ENCODE results near the gene ZNF93. TPM values are rescaled to one million over a fixed set of nuclear protein-coding genes. Genes with fewer than 3 reads are reported as not detected.
"Not testable (repeated sequence)": the region's sequence is repeated elsewhere in the genome, so short reads cannot be mapped to it uniquely, and the experiment has no call there.

Gene ZNF93
- total RNA-seq, 1 donor from 2014 or later = 14.9 TPM

DNA sequence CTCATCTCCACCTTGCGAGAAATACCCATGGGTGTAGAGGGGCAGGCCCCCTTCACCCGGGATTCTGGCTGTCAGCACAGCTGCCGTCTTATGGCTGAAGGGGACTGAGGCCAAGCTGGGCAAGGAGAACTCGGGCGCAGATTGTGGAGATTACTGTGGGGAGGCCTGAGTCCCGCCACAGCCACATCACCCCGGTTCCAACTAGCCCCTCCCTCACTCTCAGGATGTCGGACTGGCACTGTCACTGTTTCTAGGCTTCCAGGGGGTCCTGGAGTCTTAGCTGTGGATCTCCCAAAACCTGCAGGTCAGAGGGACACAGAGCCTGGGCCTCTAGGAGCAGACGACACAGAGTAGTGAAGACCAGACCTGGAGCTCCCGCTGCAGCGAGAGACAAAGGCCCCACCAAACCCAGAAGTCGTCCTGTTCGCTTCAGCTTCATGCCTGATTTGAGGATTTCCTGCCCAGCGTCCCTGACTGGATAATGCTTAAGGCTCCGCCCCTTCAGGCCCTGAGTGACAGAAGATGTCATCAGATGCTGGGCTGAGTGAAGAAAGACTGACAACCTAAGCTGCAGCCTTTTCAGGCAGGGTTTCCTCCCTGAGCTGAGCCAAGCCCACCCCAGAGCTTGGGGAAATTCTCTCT lies 55.8 kb downstream of the ZNF93 start:
- no peaks in the 10 kb centered on the region for H3K36me3 Mint-ChIP-seq (ENCODE audit: low read depth)
- DNase-seq (no peak), ATAC-seq (ENCODE audit: low read depth) (no peak)
- TF ChIP-seq, protein P1, sequence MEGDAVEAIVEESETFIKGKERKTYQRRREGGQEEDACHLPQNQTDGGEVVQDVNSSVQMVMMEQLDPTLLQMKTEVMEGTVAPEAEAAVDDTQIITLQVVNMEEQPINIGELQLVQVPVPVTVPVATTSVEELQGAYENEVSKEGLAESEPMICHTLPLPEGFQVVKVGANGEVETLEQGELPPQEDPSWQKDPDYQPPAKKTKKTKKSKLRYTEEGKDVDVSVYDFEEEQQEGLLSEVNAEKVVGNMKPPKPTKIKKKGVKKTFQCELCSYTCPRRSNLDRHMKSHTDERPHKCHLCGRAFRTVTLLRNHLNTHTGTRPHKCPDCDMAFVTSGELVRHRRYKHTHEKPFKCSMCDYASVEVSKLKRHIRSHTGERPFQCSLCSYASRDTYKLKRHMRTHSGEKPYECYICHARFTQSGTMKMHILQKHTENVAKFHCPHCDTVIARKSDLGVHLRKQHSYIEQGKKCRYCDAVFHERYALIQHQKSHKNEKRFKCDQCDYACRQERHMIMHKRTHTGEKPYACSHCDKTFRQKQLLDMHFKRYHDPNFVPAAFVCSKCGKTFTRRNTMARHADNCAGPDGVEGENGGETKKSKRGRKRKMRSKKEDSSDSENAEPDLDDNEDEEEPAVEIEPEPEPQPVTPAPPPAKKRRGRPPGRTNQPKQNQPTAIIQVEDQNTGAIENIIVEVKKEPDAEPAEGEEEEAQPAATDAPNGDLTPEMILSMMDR (IDR thresholded peaks at IDR 0.05) = no peak
- ChIA-PET POLR2A (no interaction called here), CTCF (interaction anchor here (1.1 to 3.4 kb wide), 2 partner anchors 312 to 425 kb away, joined by 3 to 19 read pairs; no protein-coding TSS in a partner anchor)
- intact Hi-C loops (cut with micrococcal nuclease) = no loop called here
- no peak overlapping the region for H3K27ac Mint-ChIP-seq
- no peaks in the 10 kb centered on the region for H3K27me3 Mint-ChIP-seq
- peaks cover 7% of the 10 kb centered on the region for H3K4me1 Mint-ChIP-seq
- H3K4me3 Mint-ChIP-seq = no peak overlapping the region
- H3K9me3 Mint-ChIP-seq = no peaks in the 10 kb centered on the region

DNA sequence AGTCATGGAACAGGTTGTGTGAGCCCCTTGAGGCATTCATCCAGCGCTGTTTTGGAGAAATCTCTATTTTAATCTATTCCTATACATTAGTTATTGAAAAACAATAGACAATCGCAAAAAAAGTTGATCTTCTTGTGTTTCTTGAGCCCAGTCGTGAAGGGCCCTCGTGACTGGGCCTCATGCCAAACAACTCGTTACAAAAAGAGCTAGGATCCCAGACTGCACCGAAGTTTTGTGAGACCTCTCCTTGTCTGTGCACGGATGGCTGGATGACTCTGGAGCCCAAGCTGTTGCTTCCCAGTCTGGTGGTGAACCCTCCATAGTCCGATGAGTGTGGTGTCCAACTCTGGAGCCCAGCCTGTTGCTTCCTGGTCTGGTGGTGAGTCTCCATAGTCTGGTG lies 57.0 kb downstream of the ZNF93 start:
- H3K27me3 Mint-ChIP-seq; H3K9me3 Mint-ChIP-seq; ATAC-seq (ENCODE audit: low read depth); H3K4me1 Mint-ChIP-seq; H3K36me3 Mint-ChIP-seq (ENCODE audit: low read depth); H3K27ac Mint-ChIP-seq; H3K4me3 Mint-ChIP-seq; DNase-seq: not testable (repeated sequence)
- intact Hi-C loops (cut with micrococcal nuclease) = loop anchor here (2.0 kb wide), 1 partner anchor 295 kb away; the partner anchor contains the start of gene ATP13A1
- ChIA-PET CTCF (interaction anchor here (0.6 to 3.4 kb wide), 3 partner anchors 381 to 428 kb away, joined by 3 to 19 read pairs (median 3); no protein-coding TSS in a partner anchor), POLR2A (interaction anchor here (1.8 kb wide), 1 partner anchor 426 kb away, joined by 4 read pairs; no protein-coding TSS in a partner anchor)

DNA sequence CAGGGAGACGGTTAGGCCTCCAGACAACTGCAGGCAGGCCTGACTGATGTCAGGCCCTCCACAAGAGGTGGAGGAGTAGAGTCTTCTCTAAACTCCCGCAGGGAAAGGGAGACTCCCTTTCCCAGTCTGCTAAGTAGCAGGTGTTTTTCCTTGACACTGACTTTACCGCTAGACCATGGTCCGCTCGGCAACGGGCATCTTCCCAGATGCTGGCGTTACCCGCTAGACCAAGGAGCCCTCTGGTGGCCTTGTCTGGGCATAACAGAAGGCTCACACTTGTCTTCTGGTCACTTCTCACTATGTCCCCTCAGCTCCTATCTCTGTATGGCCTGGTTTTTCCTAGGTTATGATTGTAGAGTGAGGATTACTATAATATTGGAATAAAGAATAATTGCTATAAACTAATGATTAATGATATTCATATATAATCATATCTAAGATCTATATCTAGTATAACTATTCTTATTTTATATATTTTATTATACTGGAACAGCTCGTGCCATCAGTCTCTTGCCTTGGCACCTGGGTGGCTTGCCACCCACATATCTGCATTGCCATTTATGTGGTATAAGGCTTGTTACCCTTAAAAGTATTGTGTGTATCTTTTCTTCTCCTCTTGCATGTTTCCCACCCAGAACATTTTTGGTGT lies 58.5 kb downstream of the ZNF93 start:
- TF ChIP-seq, protein P1 (IDR thresholded peaks at IDR 0.05) = peak; percentile 54
- not testable (repeated sequence) for H3K27ac Mint-ChIP-seq; H3K36me3 Mint-ChIP-seq (ENCODE audit: low read depth); ATAC-seq (ENCODE audit: low read depth); H3K4me1 Mint-ChIP-seq; H3K9me3 Mint-ChIP-seq; H3K27me3 Mint-ChIP-seq
- DNase-seq = peak; percentile 56
- CTCF ChIA-PET = interaction anchor here (0.8 to 3.4 kb wide), 3 partner anchors 316 to 427 kb away, joined by 3 to 19 read pairs (median 4); partner anchors contain the start of genes GMIP and LPAR2
- POLR2A ChIA-PET = interaction anchor here (1.1 to 1.8 kb wide), 2 partner anchors 93 to 427 kb away, joined by 3 to 4 read pairs; partner anchors contain the start of gene ZNF253
- intact Hi-C loops (cut with micrococcal nuclease) = loop anchor here (1.0 to 2.0 kb wide), 5 partner anchors 80 to 427 kb away; partner anchors contain the start of genes ATP13A1, GMIP and ZNF682
- peak overlapping the region; percentile 19 for H3K4me3 Mint-ChIP-seq

DNA sequence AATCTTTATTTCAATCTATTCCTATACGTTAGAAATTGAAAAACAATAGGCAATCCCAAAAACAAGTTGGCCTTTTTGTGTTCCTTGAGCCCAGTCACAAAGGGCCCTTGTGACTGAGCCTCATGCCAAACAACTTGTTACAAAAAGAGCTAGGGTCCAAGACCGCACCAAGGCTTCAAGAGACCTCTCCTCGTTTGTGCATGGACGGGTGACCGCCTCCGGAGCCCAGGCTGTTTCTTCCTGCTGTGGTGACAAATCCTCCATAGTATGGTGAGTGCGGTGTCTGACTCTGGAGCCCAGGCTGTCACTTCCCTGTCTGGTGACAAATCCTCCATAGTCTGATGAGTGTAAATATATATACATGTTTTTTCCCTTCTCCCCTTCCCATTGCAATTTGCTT lies 63.7 kb downstream of the ZNF93 start:
- POLR2A ChIA-PET = no interaction called here
- no peak overlapping the region for H3K4me3 Mint-ChIP-seq
- no peaks in the 10 kb centered on the region for H3K27me3 Mint-ChIP-seq

GRCh38 chr19:19966126-19966525 lies 65.4 kb downstream of the ZNF93 start:
- H3K27me3 Mint-ChIP-seq; CTCF ChIA-PET; H3K4me3 Mint-ChIP-seq; H3K4me1 Mint-ChIP-seq; H3K27ac Mint-ChIP-seq; ATAC-seq (ENCODE audit: low read depth); DNase-seq; POLR2A ChIA-PET; H3K36me3 Mint-ChIP-seq (ENCODE audit: low read depth); intact Hi-C loops (cut with micrococcal nuclease): not testable (repeated sequence)
- peaks cover 31% of the 10 kb centered on the region for H3K9me3 Mint-ChIP-seq

More for the DNA sequence above, 63.7 kb downstream of the ZNF93 start:
- TF ChIP-seq, protein P1 (IDR thresholded peaks at IDR 0.05) = no peak
- H3K9me3 Mint-ChIP-seq = peaks cover 24% of the 10 kb centered on the region
- ATAC-seq (ENCODE audit: low read depth) (no peak), DNase-seq (no peak)
- H3K27ac Mint-ChIP-seq = no peak overlapping the region
- intact Hi-C loops (cut with micrococcal nuclease) = no loop called here
- H3K36me3 Mint-ChIP-seq (ENCODE audit: low read depth) = peaks cover 2% of the 10 kb centered on the region
- CTCF ChIA-PET = no interaction called here
- H3K4me1 Mint-ChIP-seq = no peaks in the 10 kb centered on the region

DNA sequence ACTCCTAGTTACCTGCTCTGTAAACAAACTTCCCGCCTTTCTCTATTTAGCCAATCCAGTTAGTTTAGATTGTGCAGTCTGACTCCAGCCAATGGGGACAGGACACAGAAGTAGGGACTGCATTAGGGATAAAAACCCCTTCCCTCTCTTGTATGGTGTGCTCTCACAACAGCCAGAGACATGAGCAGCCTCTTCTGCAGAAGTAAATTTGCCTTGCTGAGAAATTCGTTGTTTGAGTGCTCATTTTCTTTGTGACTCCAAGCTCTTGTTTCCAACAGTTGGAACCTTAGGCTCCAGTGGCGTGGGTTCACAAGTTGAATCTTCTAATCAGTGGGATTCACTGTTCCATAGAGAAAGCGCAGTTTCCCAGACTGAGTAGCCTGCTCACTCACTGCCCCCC lies 66.1 kb downstream of the ZNF93 start:
- ChIA-PET POLR2A (no interaction called here), CTCF (no interaction called here)
- H3K9me3 Mint-ChIP-seq = peaks cover 31% of the 10 kb centered on the region
- H3K4me3 Mint-ChIP-seq = no peak overlapping the region
- no peaks in the 10 kb centered on the region for H3K4me1 Mint-ChIP-seq
- H3K36me3 Mint-ChIP-seq (ENCODE audit: low read depth) = peaks cover 4% of the 10 kb centered on the region
- TF ChIP-seq, protein P1 (IDR thresholded peaks at IDR 0.05) = no peak
- DNase-seq = no peak
- H3K27ac Mint-ChIP-seq = no peak overlapping the region
- H3K27me3 Mint-ChIP-seq = no peaks in the 10 kb centered on the region
- intact Hi-C loops (cut with micrococcal nuclease) = no loop called here
- ATAC-seq (ENCODE audit: low read depth) = no peak

Measured in activated B cell treated with CpG ODN at 0.5 μM for 24 hours (primary cell).